Loucy (cell line): ENCODE data around the gene TREML2.

Source experiments
- CTCF ChIP-seq: fragments of 200-600 bp; sonication (generic); conservative IDR thresholded peaks from 2 replicates; pipeline ENCODE4 v1.5.1; 2014; ENCODE audit warnings: mild to moderate bottlenecking, antibody characterized with exemption, low read length
- EZH2phosphoT487 ChIP-seq: fragments of 200-600 bp; IDR thresholded peaks from 2 replicates; pipeline ENCODE4 v1.6.1; 2018; ENCODE audit warnings: antibody characterized with exemption, mild to moderate bottlenecking, moderate library complexity, borderline replicate concordance

GRCh38 chr6:41162687-41163418 lies 38.1 kb downstream of the TREML2 start, which contains the start of gene TREM2:
- no peak for TF ChIP-seq CTCF
- no peak for TF ChIP-seq EZH2phosphoT487
